ENCODE results near the gene RBFOX2.
"Not testable (repeated sequence)": the region's sequence is repeated elsewhere in the genome, so short reads cannot be mapped to it uniquely, and the experiment has no call there.

DNA sequence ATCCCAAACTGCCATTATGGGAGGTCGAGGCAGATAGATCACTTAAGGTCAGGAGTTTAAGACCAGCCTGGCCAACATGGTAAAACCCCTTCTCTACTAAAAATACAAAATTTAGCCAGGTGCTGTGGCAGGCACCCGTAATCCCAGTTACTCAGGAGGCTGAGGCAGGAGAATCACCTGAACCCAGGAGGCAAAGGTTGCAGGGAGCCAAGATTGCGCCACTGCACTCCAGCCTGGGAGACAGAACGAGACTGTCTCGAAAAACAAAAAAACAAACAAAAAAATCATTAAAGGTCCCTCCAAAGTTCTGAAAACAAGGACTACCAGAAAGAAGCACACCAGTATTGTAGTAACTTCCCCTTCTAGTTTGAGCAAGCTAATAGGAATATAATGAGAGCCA, 34.9 kb downstream of the RBFOX2 start:
- TF ChIP-seq POLR2A (IDR thresholded peaks at IDR 0.05; ENCODE audit: extremely low read depth, insufficient read length); CTCF (IDR thresholded peaks at IDR 0.05; ENCODE audit: low read depth, low read length); MAX (IDR thresholded peaks at IDR 0.05; ENCODE audit: low read depth, low read length): not testable (repeated sequence)
